Liver (tissue), 3 donors: ENCODE measurements around the gene GPC3.

Experiments used
- ATF3 ChIP-seq: IDR thresholded peaks from 2 replicates; pipeline ENCODE4 v1.6.1; 2016; ENCODE audit warnings: antibody characterized with exemption
- CTCF ChIP-seq: fragments of 150-350 bp; IDR thresholded peaks from 2 replicates; pipeline ENCODE4 v1.5.1; 2017; ENCODE audit warnings: improper control_type of control experiment, low read depth, low read length; ENCODE audit not compliant: missing input control
- EGR1 ChIP-seq, 2 donors: IDR thresholded peaks; 2 replicates each; pipeline ENCODE4 v1.6.1; 2016 to 2018; ENCODE audit warnings: antibody characterized with exemption in 2 of 2, low read depth in 2 of 2
- FOXA1 ChIP-seq: IDR thresholded peaks from 2 replicates; pipeline ENCODE4 v1.6.1; 2016; ENCODE audit warnings: antibody characterized with exemption
- GABPA ChIP-seq, 2 donors: IDR thresholded peaks in 1 of 2; conservative IDR thresholded peaks in 1 of 2; 2 replicates each; pipeline ENCODE4 v1.6.1; 2016; ENCODE audit warnings: antibody characterized with exemption in 2 of 2, mild to moderate bottlenecking in 1 of 2, moderate library complexity in 1 of 2
- HNF4A ChIP-seq, 2 donors: conservative IDR thresholded peaks; 2 replicates each; pipeline ENCODE4 v1.6.1; 2016; ENCODE audit warnings: antibody characterized with exemption in 2 of 2, mild to moderate bottlenecking in 2 of 2
- RAD21 ChIP-seq, 2 donors: IDR thresholded peaks; 2 replicates each; pipeline ENCODE4 v1.6.1; 2016; ENCODE audit warnings: antibody characterized with exemption in 2 of 2, mild to moderate bottlenecking in 2 of 2
- REST ChIP-seq: IDR thresholded peaks from 2 replicates; pipeline ENCODE4 v1.6.1; 2016; ENCODE audit warnings: antibody characterized with exemption, mild to moderate bottlenecking
- RXRA ChIP-seq, 2 donors: IDR thresholded peaks; 2 replicates each; pipeline ENCODE4 v1.6.1; 2017 to 2018; ENCODE audit warnings: antibody characterized with exemption in 2 of 2, mild to moderate bottlenecking in 1 of 2
- SP1 ChIP-seq: IDR thresholded peaks from 2 replicates; pipeline ENCODE4 v1.6.1; 2018; ENCODE audit warnings: antibody characterized with exemption, mild to moderate bottlenecking
- TAF1 ChIP-seq: conservative IDR thresholded peaks from 2 replicates; pipeline ENCODE4 v1.6.1; 2016; ENCODE audit warnings: antibody characterized with exemption, mild to moderate bottlenecking
- donor health status: healthy.
- donor health status: healthy.

- TF ChIP-seq REST (no peak), SP1 (no peak), CTCF (no peak), RAD21 (IDR thresholded peaks at IDR 0.05) (no peak), TAF1 (no peak), RXRA (IDR thresholded peaks at IDR 0.05) (no peak), ATF3 (no peak), EGR1 (IDR thresholded peaks at IDR 0.05; ENCODE audit: low read depth in 2 of 2) (no peak), GABPA (IDR thresholded peaks at IDR 0.05 in 1 of 2, conservative IDR thresholded peaks at IDR 0.05 in 1 of 2) (no peak), HNF4A (conservative IDR thresholded peaks at IDR 0.05) (no peak), FOXA1 (no peak)
Measured at GRCh38 chrX:133749370-133749769, 236.0 kb downstream of the GPC3 start.
